ENCODE measurements around the gene GRIP2.
A peak's percentile ranks its signal among the peaks of the same experiment; 100 is the strongest.

Gene GRIP2

DNA sequence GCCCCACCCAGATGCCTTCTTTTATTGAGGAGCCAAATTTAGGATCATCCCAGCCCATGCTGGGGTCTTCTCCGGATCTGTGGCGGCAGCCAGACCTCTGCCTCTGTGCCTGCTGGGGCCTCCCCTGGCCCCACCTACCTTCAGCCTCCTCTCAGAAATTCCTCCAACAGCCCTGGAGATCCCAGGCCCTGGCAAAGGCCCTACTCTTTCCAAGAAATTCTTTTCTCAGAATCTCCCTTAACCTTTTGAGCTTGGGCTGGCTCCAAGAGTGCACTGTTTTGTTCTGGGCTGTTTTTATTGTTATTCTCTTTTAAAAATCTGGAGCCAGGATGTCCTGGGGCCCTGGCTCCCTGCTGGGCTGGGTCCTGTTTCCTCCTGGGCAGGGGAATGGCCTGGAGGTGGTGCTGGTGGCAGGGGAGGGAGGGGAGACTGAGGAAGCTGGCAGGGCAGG lies 57.8 kb downstream of the GRIP2 start:
- no peak for DNase-seq

DNA sequence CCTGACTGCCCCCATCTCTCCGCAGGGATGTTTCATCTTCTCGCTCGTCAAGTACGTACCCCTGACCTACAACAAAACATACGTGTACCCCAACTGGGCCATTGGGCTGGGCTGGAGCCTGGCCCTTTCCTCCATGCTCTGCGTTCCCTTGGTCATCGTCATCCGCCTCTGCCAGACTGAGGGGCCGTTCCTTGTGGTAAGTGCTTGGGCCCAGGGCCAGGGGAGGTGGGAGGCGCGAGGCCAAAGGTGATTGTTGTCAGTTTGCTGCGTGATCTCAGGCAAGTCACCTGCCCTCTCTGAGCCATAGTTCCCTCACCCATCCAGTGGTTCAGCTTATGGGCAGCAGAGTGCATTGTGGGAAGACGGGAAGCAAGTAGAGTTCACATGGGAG lies 58.5 kb downstream of the GRIP2 start:
- DNase-seq: no peak

DNA sequence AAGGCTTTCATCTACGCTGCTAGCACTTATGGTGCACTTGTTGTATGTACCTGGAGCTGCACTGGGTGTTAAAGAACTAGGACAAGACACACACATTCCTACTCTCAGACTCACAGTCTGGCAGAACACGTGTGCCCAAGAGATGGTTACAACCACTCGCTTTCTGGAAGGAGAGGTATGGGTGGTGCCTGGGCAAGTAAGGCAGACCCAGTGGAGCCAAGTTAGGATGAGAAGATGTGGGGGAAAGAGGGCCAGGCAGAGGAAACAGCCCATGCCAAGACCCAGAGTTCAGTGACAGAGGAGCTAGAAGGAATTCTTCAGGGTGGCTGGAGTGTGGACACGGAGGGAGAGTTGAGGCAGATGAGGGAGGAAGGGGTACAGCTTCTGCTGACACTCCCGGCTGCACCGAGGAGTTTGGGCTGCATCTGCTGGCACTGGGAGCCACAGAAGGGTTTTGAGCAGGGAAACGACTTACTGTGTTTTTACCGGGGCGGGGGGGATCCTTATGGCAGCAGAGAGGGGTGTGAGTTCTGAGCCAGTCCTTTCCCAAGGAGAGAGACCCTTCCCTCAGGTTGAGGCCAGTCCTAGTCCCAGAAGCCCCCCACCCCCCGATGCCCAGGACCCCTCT lies 59.0 kb downstream of the GRIP2 start:
- no peak for DNase-seq

DNA sequence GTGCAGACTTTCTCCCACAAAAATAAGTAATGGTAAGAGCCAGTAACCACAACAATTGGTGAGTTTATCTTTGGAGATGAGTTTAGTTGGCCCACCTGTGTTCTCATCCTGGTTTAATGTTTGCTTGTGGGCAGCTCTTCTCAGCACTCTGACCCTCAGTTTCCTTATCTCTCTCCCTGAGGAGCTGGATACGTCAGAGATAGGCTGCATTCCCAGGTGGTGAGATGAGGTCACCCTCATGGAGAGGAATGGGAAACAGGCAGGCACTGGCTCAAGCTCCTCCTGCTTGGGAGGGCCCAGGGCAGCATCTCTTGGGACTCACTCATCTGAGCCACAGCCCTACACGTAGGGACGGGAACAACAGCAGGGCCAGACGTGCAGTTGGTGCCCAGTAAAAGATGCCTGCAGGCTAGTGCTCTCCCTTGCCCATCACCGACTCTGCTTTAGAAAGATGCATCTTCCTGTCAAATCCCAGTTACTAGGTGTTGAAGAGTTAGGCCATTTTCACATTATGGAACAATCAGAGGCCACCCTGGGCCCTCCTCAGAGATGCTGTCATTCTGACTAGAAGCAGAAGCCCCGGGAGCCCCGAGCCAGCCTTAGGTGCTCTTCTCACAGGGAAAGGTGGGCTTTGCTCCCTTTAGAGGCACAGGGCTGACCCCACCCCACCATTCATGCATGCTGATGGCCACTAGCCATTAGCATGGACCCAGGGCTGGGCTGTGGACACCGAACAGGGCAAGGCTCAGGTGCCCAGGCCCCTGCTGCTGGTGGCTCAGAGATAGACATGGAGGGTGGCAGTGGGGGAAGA lies 59.7 kb downstream of the GRIP2 start:
- DNase-seq: no peak

DNA sequence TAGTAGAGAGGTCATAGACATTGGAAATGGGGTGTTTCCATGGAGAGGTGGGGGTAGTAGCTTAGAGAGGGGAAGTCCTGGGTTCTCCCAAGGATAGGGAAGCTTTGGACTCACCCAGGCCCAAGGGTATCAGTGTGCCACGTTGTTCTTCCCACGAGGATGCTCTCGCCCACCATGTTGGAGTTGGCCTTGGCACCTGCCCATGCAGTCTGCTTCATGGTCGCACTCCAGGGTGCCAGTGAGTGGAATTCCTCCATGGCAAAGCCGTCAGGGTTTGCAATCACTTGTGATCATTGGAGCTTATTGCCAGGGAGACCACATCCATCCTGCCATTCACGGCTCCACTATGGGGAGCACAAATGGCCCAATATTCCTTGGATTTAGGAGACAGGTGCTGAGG lies 60.6 kb downstream of the GRIP2 start:
- DNase-seq: no peak

DNA sequence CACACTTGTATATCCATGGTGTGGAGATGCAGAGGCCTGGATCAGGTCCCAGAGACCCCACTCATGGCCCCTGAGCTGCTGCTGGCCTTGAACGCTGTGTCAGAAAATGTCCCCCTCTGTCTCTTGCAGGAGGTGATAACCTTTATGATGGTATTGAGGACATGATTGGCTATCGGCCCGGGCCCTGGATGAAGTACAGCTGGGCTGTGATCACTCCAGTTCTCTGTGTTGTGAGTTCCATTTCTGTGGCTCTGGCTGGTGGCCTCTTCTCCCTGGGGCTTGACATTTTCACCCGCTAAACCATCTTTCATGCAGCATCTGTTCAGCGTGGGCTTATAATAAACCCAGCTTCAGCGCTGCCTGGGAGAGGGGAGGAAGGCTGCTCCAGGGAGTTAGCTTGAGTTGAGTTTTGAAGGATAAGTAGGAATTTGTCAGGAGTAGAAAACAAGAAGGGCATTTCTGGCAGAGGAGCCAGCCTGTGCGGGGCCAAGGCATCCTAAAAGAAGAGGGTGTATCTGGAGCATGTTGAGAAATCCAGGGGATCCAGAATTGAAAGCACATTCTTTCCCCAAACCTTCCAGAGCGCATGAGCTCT lies 61.1 kb downstream of the GRIP2 start:
- DNase-seq: no peak

DNA sequence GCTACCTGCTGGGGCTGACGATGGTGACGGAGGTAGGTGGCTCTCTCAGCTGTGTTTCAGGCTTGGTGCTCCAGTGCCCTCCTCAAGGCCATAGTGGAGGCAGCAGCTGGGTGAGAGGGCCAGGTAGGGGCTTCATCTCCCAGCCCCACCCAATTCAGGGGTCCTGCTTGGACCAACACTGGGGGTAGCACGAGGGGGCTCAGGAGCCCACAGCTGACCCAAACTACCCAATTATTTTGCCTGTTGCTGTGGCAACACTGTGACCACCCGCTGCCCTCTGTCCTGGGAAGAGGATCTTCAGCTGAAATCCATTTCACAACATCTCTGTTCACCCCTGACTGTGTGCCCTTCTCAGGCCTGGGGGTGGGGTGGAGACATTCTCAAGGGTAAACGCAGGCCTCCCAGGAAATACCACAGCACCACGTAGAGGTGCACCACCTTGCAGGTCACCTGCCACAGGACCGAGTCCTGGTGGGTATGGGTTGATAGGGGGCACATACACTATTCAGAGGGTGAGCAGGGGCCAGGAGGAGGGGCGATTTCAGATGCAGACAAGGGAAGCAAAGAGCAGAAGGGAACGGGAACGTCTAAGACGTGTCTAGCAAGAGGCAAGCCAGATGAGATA lies 62.7 kb downstream of the GRIP2 start:
- no peak for DNase-seq

DNA sequence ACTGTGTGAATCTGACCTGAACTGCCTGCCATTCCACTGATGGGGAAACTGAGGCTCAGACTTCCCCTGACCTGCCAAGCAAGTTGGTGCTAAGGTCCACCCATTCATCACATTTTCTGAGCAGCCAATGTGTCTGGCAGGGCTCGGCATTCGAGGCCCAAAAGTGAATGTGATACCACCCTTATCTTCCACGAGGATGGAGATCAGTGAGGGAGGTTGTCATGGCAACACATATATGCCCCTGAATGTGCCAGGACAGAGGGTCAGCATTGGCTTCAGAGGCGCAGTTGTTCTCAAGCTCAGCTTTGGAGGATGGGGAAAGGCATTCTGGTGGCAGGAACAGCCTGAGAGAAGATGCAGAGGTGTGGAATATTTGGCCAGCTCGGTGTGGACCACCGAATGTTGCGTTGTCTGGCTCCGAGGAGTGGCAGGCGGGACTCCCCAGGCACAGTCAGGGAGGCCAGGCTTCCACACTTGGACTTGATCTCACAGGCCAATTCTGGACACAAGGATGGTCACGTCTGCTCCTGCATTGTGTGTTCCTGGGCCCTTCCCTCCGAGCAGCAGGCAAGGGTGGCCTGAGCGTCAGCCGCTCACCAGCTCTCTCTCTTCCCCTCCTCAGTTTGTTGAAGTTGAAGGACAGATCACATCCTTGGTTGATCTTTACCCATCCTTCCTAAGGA lies 63.4 kb downstream of the GRIP2 start:
- no peak for DNase-seq

DNA sequence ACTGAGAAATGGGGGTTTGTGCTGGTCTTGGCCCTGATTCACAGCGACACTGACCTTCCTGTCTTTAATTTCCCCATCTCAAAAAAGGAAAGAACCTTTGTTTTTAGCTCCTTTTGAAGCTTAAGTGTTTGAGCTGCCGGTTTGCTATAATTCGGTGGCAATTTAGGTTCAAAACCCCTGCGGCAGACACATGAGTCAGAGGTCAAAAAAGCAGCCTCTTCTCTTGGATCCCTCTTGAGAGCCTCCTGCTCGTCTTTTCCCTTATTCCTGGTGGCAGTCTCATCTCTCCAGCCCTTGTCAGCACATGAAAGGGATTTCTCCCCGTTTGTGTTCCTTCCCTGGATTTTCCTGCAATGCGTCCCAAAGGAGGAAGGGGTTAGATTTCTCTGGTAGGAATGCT lies 64.5 kb downstream of the GRIP2 start:
- no peak for DNase-seq

DNA sequence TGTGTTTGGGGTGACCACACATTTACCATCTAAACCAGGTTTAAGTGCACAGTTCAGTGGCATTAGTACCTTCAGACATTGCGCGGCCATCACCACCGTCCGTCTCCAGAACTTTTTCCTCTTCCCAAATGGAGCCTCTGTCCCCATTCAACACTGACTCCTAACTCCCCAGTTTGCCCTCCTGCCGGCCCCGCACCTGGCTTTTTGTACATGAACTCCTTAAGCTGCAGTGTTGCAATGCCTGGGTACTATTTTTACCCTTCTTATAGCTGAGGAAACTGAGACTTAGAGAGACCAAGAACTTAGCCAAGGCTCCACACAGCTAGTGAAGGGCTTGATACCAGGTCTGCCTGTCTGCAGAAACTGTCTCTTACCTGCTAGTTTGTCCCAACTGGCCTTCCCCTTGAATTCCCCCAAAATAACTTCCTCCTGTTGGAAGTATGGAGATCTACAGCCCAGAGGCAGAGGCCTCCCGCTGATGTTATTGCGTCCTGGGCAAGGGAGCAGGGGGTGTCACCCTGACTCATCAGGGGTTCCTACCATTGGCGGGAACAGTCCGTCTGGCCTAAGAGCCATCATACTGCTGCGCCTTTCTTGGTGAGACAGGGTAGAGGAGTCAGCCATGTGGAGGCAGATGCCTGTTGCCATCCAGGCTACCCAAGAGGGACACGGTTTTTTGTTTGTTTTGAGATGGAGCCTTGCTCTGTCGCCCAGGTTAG lies 65.6 kb downstream of the GRIP2 start:
- no peak for DNase-seq

DNA sequence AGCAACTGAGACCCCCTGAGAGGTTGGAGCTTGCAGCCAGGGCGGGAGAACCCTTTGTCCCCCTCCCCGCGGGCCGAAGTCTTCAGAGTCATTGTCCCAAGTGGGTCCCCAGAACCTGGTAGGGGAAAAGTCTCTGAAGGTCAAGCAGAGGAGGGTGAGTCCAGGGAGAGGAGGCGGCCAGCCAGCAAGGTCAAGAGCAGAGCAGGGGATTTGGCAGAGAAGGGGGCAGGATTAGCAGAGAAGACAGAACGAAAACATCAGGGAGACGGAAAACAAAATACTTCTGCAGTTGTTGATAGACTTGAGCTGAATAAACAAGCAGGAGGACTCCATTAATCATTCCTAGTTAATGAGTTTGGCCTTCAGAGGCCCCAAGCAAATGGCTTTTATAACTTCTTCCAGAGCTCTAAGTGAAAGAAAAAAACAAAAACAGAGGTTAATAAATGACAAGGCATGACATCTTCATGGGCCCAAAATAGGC lies 66.7 kb downstream of the GRIP2 start:
- DNase-seq: no peak

DNA sequence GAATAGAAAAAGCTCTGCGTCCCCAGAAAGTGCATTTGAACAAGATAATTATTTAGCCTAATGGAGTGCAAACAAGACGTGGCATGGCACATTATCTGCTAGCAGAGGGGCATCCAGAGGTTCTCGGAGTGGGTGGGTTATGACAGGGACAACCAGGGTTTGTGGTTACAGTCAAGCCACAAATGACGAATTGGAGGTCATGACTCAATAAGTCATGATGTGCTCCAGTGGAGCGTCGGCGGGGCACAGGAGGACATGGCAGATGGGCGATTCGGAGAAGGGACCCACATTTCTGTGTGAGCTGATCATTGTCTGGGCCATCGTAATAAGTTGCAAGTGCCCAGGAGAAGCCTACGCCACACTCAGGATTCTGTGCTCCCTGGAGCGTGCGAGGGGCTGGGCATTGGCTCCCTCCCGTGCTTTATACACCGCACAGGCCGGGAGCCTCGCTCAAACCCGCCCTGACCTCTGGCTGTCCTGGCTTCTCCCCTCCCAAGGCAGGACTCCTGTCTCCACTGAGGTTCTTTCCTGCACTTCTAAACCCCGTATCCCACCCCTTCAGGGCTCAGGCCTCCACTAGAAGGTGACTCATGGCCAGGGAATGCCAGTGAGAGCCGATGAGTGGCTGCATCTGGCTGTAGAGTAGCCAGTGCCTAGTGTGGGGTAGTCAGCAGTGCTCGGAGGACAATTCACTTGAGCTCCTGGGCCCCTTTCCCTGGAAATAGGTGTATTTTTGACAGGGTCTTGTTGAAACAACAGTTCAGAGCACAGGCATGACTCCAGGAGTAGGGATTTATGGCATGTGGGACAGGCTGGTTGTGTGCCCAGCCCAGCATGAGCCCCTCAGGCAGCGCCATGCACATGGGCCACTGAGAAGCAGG lies 67.4 kb downstream of the GRIP2 start:
- no peak for DNase-seq

DNA sequence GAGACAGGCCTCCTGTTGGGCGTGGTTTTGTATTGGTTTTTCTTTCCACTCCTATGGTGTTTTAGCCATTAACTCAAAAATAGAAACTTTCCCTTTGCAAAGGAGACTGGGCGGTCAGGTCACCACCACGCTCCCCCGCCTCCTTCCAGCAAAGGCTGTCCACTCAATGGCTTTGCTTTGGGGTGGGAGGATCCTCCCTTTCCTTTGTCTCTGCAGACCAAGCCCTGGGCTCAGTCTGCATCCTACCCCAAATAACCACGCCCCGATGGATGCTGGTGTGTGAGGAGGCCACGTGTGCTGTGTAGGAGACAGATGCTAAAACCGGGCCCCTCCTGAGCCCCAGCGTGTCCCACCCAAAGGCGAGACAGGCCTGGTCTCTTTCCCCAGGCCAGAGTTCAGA lies 68.5 kb downstream of the GRIP2 start:
- DNase-seq: no peak

DNA sequence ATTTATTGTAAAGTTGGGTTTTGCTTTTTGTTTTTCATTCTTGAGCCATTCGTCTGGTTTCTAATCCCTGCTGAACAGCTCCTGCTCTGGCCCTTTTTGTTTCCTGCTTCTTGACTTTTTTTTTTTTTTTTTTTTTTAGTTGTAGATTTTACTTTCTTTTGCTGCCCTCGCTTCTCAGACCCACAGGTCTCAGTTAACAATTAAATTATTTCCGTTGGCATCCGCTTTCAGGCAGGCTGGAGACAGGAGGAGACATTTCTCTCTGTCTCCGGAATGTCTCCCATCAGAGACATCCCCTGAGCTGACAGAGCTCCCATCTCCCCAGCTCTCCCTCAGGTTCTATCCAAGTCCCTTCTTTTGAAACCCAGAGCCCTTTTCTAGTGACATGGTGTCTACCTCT lies 69.1 kb downstream of the GRIP2 start:
- DNase-seq: no peak

DNA sequence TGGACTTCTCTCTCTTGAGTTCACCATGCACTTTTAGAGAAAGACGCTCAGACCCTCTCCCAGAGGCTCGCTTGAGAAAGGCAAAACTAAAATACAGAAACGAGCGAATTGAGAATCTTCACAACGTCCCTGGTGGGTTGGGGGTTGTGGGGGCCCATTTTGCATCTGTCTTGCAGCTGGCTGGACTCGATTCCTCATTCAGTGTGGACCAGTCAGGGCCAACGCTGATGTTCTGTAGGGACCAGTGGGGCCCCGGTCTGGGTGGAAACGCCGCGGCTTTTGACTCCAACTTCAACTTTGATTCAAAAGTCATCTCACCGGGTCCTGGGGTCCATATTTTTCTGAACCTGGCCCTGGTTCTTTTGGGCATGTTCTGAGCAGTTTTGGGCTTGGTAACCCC lies 69.7 kb downstream of the GRIP2 start:
- no peak for DNase-seq

DNA sequence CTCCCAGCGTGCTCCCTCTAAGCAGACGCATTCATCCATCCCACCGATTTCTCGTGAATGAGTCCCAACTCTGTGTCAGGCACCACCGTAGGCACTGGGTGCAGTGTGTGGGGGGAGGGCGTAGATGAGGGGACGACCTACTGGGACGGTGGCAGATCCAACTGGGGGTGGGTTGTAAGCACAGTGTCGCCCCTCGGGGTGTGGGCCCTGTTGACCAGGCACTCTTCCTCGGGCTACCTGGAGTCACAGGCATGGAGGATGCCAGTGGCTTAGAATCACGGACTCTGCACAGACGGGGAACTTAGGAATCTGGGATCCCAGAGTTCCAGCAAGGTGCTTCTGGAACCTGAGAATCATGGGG lies 71.5 kb downstream of the GRIP2 start:
- DNase-seq: no peak

DNA sequence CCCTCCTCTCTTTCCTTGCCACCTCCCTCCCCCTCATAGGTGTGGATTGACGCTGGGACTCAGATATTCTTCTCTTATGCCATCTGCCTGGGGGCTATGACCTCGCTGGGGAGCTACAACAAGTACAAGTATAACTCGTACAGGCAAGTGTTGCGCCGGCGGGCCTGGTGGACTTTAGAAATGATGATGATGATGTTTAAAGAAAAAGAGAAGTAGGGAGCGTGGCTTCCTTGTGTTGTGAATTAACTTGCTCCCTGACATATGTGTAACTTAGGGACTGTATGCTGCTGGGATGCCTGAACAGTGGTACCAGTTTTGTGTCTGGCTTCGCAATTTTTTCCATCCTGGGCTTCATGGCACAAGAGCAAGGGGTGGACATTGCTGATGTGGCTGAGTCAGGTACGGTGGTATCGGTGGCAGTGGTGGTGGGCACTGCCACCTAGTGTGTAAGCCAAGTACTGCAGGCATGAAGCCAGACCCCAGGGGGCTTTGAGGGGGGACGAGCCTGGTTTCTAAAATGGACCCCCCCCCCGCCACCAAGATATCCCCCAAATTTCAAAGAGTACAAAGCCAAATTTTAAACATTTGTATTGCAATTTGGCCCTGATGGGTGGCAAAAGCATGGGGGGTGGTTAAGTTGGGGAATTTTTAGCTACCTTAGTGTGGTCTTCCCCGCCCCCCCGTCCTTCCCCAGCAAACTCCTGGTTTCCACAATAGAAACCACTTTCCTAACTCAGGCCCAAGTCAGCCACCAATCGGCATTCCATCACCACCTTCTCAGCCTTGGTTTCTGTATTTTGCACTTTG lies 72.1 kb downstream of the GRIP2 start:
- peak in 6 of 14 donors; percentile 4 to 33 (median 22) for DNase-seq

DNA sequence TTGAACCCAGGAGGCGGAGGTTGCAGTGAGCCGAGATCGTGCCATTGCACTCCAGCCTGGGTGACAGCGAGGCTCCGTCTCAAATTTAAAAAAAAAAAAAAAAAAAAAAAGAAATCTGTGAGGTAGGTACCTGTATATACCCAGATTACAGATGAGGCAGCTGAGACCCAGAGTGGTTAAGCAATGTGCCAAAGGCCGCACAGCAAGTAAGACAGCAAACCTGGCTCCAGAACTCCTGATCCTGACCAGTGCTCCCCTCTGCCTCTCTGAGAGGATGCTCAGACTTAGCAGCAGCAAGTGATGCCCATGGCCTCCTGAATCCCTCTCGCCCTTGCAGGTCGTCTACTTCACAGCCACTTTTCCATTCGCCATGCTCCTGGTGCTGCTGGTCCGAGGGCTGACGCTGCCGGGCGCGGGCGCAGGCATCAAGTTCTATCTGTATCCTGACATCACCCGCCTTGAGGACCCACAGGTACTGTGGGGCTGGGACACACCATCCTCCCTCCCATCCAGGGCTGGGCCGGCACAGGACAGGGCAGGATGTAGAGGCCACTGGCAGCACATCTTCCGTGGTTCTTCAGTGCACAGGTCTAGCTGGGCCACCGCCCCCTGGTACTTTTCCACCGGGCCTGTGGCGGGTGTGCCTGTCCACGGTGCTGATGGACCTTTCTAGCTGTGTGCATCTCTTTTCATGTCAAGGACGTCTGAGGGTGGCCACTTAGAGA lies 73.8 kb downstream of the GRIP2 start:
- no peak for DNase-seq

DNA sequence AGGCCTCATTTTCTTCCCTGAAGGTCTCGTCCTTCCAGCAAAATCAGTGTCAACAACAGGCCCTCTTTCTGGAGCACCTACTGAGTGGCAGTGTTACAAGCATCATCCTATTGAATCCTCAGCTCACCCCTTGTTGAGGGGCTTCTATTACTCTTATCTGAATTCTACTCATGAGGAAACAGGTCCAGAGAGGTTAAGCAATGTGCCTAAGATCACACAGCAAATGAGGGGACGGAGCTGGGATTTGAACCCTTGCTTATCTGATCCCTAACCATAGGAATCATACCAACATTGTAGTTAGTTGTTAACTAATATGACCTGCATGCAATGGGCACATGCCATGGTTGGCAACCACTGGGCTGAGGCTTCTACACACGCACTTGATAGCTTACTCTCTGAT lies 74.7 kb downstream of the GRIP2 start:
- no peak for DNase-seq

All from C1 segment of cervical spinal cord (tissue), 14 donors.